Breast epithelium (tissue), 4 donors: ENCODE measurements around the gene PRKCE. TPM values are rescaled to one million over a fixed set of nuclear protein-coding genes. Genes with fewer than 3 reads are reported as not detected.

ENCODE experiments used
- DNase-seq, 2 donors: peaks; one replicate each; pipeline ENCODE4 v3.0.0-alpha.2; 2019; ENCODE audit warnings: low spot score in 2 of 2
- H3K27ac ChIP-seq, 2 donors: fragments of 200-600 bp; sonication (generic) in 1 of 2; one replicate each; pipeline ENCODE4 v1.5.1; 2016 to 2019; ENCODE audit warnings: mild to moderate bottlenecking in 1 of 2
- H3K27me3 ChIP-seq, 2 donors: fragments of 200-600 bp; sonication (generic) in 1 of 2; one replicate each; pipeline versions ENCODE4 v1.5.1 to v1.6.0; 2017 to 2019; ENCODE audit warnings: control low read depth in 1 of 2, mild to moderate bottlenecking in 1 of 2
- H3K36me3 ChIP-seq: fragments of 200-600 bp; one replicate; pipeline ENCODE4 v1.5.1; 2019
- H3K4me1 ChIP-seq, 2 donors: fragments of 200-600 bp; sonication (generic); one replicate each; pipeline ENCODE4 v1.5.1; 2016 to 2019; ENCODE audit warnings: control low read depth in 1 of 2
- H3K4me3 ChIP-seq, 3 donors: fragments of 200-600 bp; sonication (generic); 1 replicate in 2 of 3; 2 replicates in 1 of 3; pipeline ENCODE4 v1.5.1; 2016 to 2019; ENCODE audit warnings: mild to moderate bottlenecking in 3 of 3, moderate library complexity in 2 of 3
- H3K9me3 ChIP-seq, 2 donors: fragments of 200-600 bp; sonication (generic) in 1 of 2; one replicate each; pipeline ENCODE4 v1.5.1; 2016 to 2019; ENCODE audit warnings: control low read depth in 1 of 2
- POLR2A ChIP-seq: fragments of 450-650 bp; IDR thresholded peaks from one replicate; pipeline ENCODE4 v1.6.1; 2016; ENCODE audit warnings: antibody characterized with exemption, mild to moderate bottlenecking, moderate library complexity
- POLR2AphosphoS5 ChIP-seq, 3 donors: sonication (generic); formaldehyde crosslinking; IDR thresholded peaks; one replicate each; pipeline ENCODE4 v1.6.1; 2017; ENCODE audit warnings: antibody characterized with exemption in 3 of 3
- intact Hi-C: fragments of 100-400 bp; cut with DNase I; formaldehyde crosslinking; loops from one replicate; pipeline ENCODE4 v1.15.1; 2023; ENCODE audit warnings: low total_unique reads
- total RNA-seq, 3 donors: library from RNA; depleted of rRNA; stranded (reverse); fragments of >200 nt; gene quantifications; one replicate each; pipeline ENCODE4 v1.1.0, GENCODE V29; 2016
- TF ChIP-seq, protein P1 (sequence below), 3 donors: fragments of 450-650 bp; IDR thresholded peaks; one replicate each; pipeline ENCODE4 v1.5.1; 2016 to 2017; ENCODE audit warnings: antibody characterized with exemption in 3 of 3, mild to moderate bottlenecking in 3 of 3, moderate library complexity in 3 of 3

Gene PRKCE
- total RNA-seq, 3 donors from 2014 or later, result 20.6 to 34.0 (median 23.6) TPM

GRCh38 chr2:45986509-45986908 is 335.0 kb downstream of the PRKCE start:
- H3K4me1 ChIP-seq, result no peaks in the 10 kb centered on the region
- no peaks in the 10 kb centered on the region for H3K27me3 ChIP-seq
- TF ChIP-seq POLR2AphosphoS5 (IDR thresholded peaks at IDR 0.05), result no peak
- TF ChIP-seq, protein P1, sequence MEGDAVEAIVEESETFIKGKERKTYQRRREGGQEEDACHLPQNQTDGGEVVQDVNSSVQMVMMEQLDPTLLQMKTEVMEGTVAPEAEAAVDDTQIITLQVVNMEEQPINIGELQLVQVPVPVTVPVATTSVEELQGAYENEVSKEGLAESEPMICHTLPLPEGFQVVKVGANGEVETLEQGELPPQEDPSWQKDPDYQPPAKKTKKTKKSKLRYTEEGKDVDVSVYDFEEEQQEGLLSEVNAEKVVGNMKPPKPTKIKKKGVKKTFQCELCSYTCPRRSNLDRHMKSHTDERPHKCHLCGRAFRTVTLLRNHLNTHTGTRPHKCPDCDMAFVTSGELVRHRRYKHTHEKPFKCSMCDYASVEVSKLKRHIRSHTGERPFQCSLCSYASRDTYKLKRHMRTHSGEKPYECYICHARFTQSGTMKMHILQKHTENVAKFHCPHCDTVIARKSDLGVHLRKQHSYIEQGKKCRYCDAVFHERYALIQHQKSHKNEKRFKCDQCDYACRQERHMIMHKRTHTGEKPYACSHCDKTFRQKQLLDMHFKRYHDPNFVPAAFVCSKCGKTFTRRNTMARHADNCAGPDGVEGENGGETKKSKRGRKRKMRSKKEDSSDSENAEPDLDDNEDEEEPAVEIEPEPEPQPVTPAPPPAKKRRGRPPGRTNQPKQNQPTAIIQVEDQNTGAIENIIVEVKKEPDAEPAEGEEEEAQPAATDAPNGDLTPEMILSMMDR (IDR thresholded peaks at IDR 0.05), result no peak
- no peak for TF ChIP-seq POLR2A
- H3K9me3 ChIP-seq, result no peaks in the 10 kb centered on the region
- DNase-seq, result no peak
- no peaks in the 10 kb centered on the region for H3K36me3 ChIP-seq
- intact Hi-C loops, result no loop called here
- no peak overlapping the region for H3K4me3 ChIP-seq
- no peak overlapping the region for H3K27ac ChIP-seq

DNA sequence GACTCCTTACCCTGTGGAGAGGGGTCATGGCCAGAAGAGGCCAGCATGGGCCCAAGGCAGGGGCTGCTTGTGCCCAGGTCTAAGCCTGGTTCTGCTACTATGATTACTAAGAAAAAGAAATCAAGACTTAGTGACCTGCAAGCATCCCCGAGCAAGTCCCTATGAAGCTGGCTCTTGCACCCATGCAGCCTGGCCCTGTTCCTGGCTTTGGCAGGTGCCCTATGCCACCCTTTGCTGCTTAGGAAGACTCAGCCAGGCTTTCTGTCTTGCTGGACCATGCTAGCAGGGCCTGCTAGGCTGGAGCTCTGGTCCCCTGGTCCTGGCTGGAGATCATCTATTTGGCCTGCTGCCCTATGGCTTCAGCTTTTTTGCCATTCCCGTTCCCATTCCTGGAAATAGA is 336.4 kb downstream of the PRKCE start:
- TF ChIP-seq POLR2A (no peak), POLR2AphosphoS5 (IDR thresholded peaks at IDR 0.05) (no peak)
- TF ChIP-seq, protein P1 (IDR thresholded peaks at IDR 0.05), result no peak
- intact Hi-C loops, result no loop called here
- Histone ChIP-seq H3K9me3 (no peaks in the 10 kb centered on the region), H3K27ac (no peak overlapping the region), H3K4me3 (no peak overlapping the region), H3K27me3 (no peaks in the 10 kb centered on the region), H3K4me1 (peaks cover 0 to 7% of the 10 kb centered on the region in 2 donors), H3K36me3 (no peaks in the 10 kb centered on the region)
- no peak for DNase-seq

- no peak overlapping the region for H3K27ac ChIP-seq
- H3K36me3 ChIP-seq, result no peaks in the 10 kb centered on the region
- H3K9me3 ChIP-seq, result no peaks in the 10 kb centered on the region
- no peak for DNase-seq
- TF ChIP-seq, protein P1 (IDR thresholded peaks at IDR 0.05), result no peak
- TF ChIP-seq POLR2AphosphoS5 (IDR thresholded peaks at IDR 0.05), result no peak
- TF ChIP-seq POLR2A, result no peak
- peaks cover 0 to 11% of the 10 kb centered on the region in 2 donors for H3K4me1 ChIP-seq
- H3K27me3 ChIP-seq, result no peaks in the 10 kb centered on the region
- no peak overlapping the region for H3K4me3 ChIP-seq
- intact Hi-C loops, result no loop called here
Measured at GRCh38 chr2:45988879-45989278, 337.4 kb downstream of the PRKCE start.

- H3K4me3 ChIP-seq, result no peak overlapping the region
- no peak for TF ChIP-seq POLR2A
- TF ChIP-seq, protein P1 (IDR thresholded peaks at IDR 0.05), result no peak
- TF ChIP-seq POLR2AphosphoS5 (IDR thresholded peaks at IDR 0.05), result no peak
- H3K36me3 ChIP-seq, result no peaks in the 10 kb centered on the region
- H3K4me1 ChIP-seq, result peaks cover 0 to 11% of the 10 kb centered on the region in 2 donors
- no peaks in the 10 kb centered on the region for H3K9me3 ChIP-seq
- no peak for DNase-seq
- no peak overlapping the region for H3K27ac ChIP-seq
- no peaks in the 10 kb centered on the region for H3K27me3 ChIP-seq
- intact Hi-C loops, result no loop called here
Measured at GRCh38 chr2:45990131-45990530, 338.7 kb downstream of the PRKCE start.

- Histone ChIP-seq H3K4me1 (peaks cover 0 to 11% of the 10 kb centered on the region in 2 donors), H3K27me3 (no peaks in the 10 kb centered on the region), H3K4me3 (no peak overlapping the region), H3K27ac (peak overlapping the region; percentile 76 to 82), H3K36me3 (no peaks in the 10 kb centered on the region), H3K9me3 (no peaks in the 10 kb centered on the region)
- no peak for TF ChIP-seq POLR2A
- TF ChIP-seq, protein P1 (IDR thresholded peaks at IDR 0.05), result no peak
- peak; percentile 42 to 59 (median 47) for TF ChIP-seq POLR2AphosphoS5 (IDR thresholded peaks at IDR 0.05)
- DNase-seq, result peak in 1 of 2 donors; percentile 77
- intact Hi-C loops, result no loop called here
Measured at GRCh38 chr2:45992021-45992740, 340.7 kb downstream of the PRKCE start.
